Renal cortical epithelial cell (primary cell): ENCODE data around the gene LMAN2. TPM values are rescaled to one million over a fixed set of nuclear protein-coding genes. Genes with fewer than 3 reads are reported as not detected.

Source experiments
- DNase-seq: peaks from one replicate; pipeline ENCODE4 v3.0.0-alpha.2; 2011; ENCODE audit warnings: low read depth
- total RNA-seq: library from RNA; depleted of rRNA; stranded (reverse); fragments of >200 nt; gene quantifications from 2 replicates; pipeline ENCODE4 v1.2.3, GENCODE V29; 2014

The LMAN2 gene
- 242 and 337 TPM in 2 replicates for total RNA-seq

GRCh38 chr5:177351392-177352329 is at the start of gene LMAN2:
Gene LMAN2 (minus strand): TSS chr5:177351668. CDS start chr5:177351647, 21 bp downstream.
- peak; percentile 87 for DNase-seq

GRCh38 chr5:177399997-177400868 is 48.8 kb upstream of the LMAN2 start, which contains the start of gene PFN3:
Gene PFN3 (minus strand): TSS chr5:177400661. CDS start chr5:177400576, 85 bp downstream.
- DNase-seq: no peak

GRCh38 chr5:177397875-177398390 is 46.5 kb upstream of the LMAN2 start:
- DNase-seq: no peak

GRCh38 chr5:177396807-177397206 is 45.3 kb upstream of the LMAN2 start:
- no peak for DNase-seq

GRCh38 chr5:177396078-177396477 is 44.6 kb upstream of the LMAN2 start:
- no peak for DNase-seq

- no peak for DNase-seq
Measured at GRCh38 chr5:177393990-177394389, 42.5 kb upstream of the LMAN2 start.

GRCh38 chr5:177393206-177393765 is 41.8 kb upstream of the LMAN2 start:
- no peak for DNase-seq

GRCh38 chr5:177392765-177393164 is 41.3 kb upstream of the LMAN2 start:
- no peak for DNase-seq

- peak; percentile 73 for DNase-seq
Measured at GRCh38 chr5:177390363-177391300, 39.2 kb upstream of the LMAN2 start.

- peak; percentile 97 for DNase-seq
Measured at GRCh38 chr5:177389241-177390169, 38.0 kb upstream of the LMAN2 start.

- DNase-seq: peak; percentile 49
Measured at GRCh38 chr5:177388521-177389052, 37.1 kb upstream of the LMAN2 start.

- DNase-seq: no peak
Measured at GRCh38 chr5:177387405-177387804, 35.9 kb upstream of the LMAN2 start.

GRCh38 chr5:177386542-177386941 is 35.1 kb upstream of the LMAN2 start:
- no peak for DNase-seq

- no peak for DNase-seq
Measured at GRCh38 chr5:177385720-177386119, 34.3 kb upstream of the LMAN2 start.

- DNase-seq: no peak
Measured at GRCh38 chr5:177384134-177384533, 32.7 kb upstream of the LMAN2 start, which contains the start of gene SLC34A1. Gene SLC34A1 (plus strand): TSS chr5:177384434. CDS start chr5:177385742, 1,308 bp downstream.

- no peak for DNase-seq
Measured at GRCh38 chr5:177383181-177383580, 31.7 kb upstream of the LMAN2 start.

- no peak for DNase-seq
Measured at GRCh38 chr5:177382423-177383029, 31.1 kb upstream of the LMAN2 start.

- DNase-seq: no peak
Measured at GRCh38 chr5:177380805-177381126, 29.3 kb upstream of the LMAN2 start.
